ES-I3 (cell line): ENCODE measurements around the gene TGM5.
A peak's percentile ranks its signal among the peaks of the same experiment; 100 is the strongest.

Experiments
- H3K36me3 ChIP-seq: 2 replicates; pipeline ENCODE4 v1.6.1; 2013; ENCODE audit warnings: mild to moderate bottlenecking, low read length, control low read depth, moderate library complexity; ENCODE audit not compliant: insufficient read depth
- H3K4me1 ChIP-seq: 2 replicates; pipeline ENCODE4 v1.6.1; 2013; ENCODE audit warnings: mild to moderate bottlenecking, control low read depth, low read length; ENCODE audit not compliant: insufficient read depth
- H3K9ac ChIP-seq: 2 replicates; pipeline ENCODE4 v1.6.1; 2013; ENCODE audit warnings: low read depth, mild to moderate bottlenecking, low read length, moderate library complexity
- H3K9me3 ChIP-seq: 2 replicates; pipeline ENCODE4 v1.6.1; 2013; ENCODE audit warnings: mild to moderate bottlenecking, low read length, moderate library complexity; ENCODE audit not compliant: control insufficient read depth, insufficient read depth

Gene TGM5

GRCh38 chr15:43194795-43195194 is 71.9 kb downstream of the TGM5 start:
- Histone ChIP-seq H3K9ac (no peak overlapping the region), H3K36me3 (no peaks in the 10 kb centered on the region; the same call in none of the 2 replicates), H3K9me3 (no peaks in the 10 kb centered on the region; the same call in 1 of the 2 replicates), H3K4me1 (no peaks in the 10 kb centered on the region)

GRCh38 chr15:43193710-43194109 is 73.0 kb downstream of the TGM5 start:
- Histone ChIP-seq H3K36me3 (no peaks in the 10 kb centered on the region; the same call in none of the 2 replicates), H3K4me1 (no peaks in the 10 kb centered on the region), H3K9ac (no peak overlapping the region), H3K9me3 (no peaks in the 10 kb centered on the region; the same call in 1 of the 2 replicates)

- no peaks in the 10 kb centered on the region for H3K9me3 ChIP-seq
- no peaks in the 10 kb centered on the region; the same call in none of the 2 replicates for H3K36me3 ChIP-seq
- H3K9ac ChIP-seq, result no peak overlapping the region
- no peaks in the 10 kb centered on the region for H3K4me1 ChIP-seq
Measured at GRCh38 chr15:43190178-43190577, 76.5 kb downstream of the TGM5 start.

- Histone ChIP-seq H3K4me1 (no peaks in the 10 kb centered on the region), H3K9me3 (no peaks in the 10 kb centered on the region), H3K36me3 (no peaks in the 10 kb centered on the region; the same call in 1 of the 2 replicates), H3K9ac (no peak overlapping the region)
Measured at GRCh38 chr15:43189296-43189695, 77.4 kb downstream of the TGM5 start.

GRCh38 chr15:43187544-43188155 is 79.1 kb downstream of the TGM5 start:
- Histone ChIP-seq H3K9me3 (no peaks in the 10 kb centered on the region), H3K4me1 (no peaks in the 10 kb centered on the region), H3K36me3 (no peaks in the 10 kb centered on the region; the same call in 1 of the 2 replicates), H3K9ac (no peak overlapping the region)

GRCh38 chr15:43186003-43186353 is 80.8 kb downstream of the TGM5 start:
- no peaks in the 10 kb centered on the region for H3K4me1 ChIP-seq
- H3K36me3 ChIP-seq, result no peaks in the 10 kb centered on the region
- H3K9me3 ChIP-seq, result no peaks in the 10 kb centered on the region
- peak overlapping the region; percentile 81; the same call in 1 of the 2 replicates for H3K9ac ChIP-seq

DNA sequence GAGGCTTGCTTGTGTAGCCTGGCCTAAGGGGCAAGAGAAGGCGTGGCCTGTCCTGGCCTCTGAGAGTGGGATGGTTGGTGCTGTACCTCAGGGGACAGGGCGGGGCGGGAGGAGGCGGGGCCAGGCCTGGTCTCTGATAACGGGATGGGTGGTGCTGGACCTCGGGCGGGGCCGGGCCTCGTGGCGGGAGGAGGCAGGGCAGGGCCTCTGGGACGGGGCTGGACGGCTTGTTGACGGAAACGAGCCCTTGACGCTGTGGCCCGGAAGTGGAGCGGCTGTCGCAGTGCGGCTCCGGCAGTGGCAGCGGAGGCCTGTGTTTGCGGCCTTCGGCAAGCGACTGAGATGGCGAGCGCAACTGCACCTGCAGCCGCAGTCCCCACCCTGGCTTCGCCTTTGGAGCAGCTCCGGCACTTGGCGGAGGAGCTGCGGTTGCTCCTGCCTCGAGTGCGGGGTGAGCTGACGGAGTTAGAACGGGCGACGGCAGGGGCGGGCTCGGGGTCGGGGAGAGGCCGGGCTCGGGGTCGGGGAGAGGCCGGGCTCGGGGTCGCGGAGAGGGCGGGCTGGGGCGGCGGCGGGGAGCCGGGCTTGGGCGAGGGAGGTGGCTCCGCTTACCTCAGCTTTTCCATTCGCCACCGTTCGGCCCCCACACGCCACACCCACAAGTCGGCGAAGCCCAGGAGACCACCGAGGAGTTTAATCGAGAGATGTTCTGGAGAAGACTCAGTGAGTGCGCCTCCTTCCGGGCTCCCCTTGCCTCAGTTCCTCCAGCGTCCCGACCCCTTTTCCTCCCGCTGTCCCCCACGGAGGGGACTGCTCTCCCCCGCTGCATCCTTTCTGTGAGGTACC is 81.3 kb downstream of the TGM5 start, which contains the start of gene CCNDBP1:
Gene CCNDBP1, plus strand, starts transcription at position 247 of the 846 bp plus-strand sequence. Its CDS starts 96 bp downstream, at position 343.
- Histone ChIP-seq H3K4me1 (no peaks in the 10 kb centered on the region), H3K36me3 (no peaks in the 10 kb centered on the region), H3K9me3 (no peaks in the 10 kb centered on the region), H3K9ac (peak within 1 kb of the TSS; percentile 81; the same call in 1 of the 2 replicates)

- no peak overlapping the region; the same call in 1 of the 2 replicates for H3K9ac ChIP-seq
- no peaks in the 10 kb centered on the region for H3K9me3 ChIP-seq
- no peaks in the 10 kb centered on the region for H3K36me3 ChIP-seq
- no peaks in the 10 kb centered on the region for H3K4me1 ChIP-seq
Measured at GRCh38 chr15:43184407-43185124, 82.2 kb downstream of the TGM5 start.

DNA sequence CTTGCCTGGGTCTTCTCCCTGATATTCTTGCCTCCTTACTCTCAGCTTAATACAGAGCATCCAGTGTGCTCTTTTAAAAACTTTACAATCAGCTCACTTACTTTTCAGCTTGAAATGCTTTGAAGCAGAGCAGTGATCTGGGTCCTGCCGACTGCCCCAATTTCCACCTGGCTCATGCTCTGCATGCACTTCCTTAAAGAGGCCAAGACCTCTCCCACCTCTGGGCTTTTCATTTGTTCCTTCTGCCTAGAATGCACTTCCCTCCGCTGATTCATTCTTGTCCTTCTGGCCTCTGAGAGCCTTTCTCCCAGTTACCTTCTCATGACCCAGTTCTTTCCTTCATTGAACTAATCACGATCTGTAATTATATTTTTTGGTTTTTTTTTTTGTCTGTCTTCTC is 83.5 kb downstream of the TGM5 start:
- Histone ChIP-seq H3K9me3 (no peaks in the 10 kb centered on the region), H3K36me3 (no peaks in the 10 kb centered on the region), H3K4me1 (no peaks in the 10 kb centered on the region), H3K9ac (no peak overlapping the region)
